8988T (cell line): ENCODE data around the gene NBEA.

Source experiments
- DNase-seq: peaks from one replicate; pipeline ENCODE4 v3.0.0; 2011

The NBEA gene

GRCh38 chr13:35292329-35292728 lies 350.3 kb downstream of the NBEA start:
- no peak for DNase-seq

GRCh38 chr13:35293579-35294226 lies 351.6 kb downstream of the NBEA start:
- no peak for DNase-seq

- no peak for DNase-seq
Observed at GRCh38 chr13:35309706-35310105, 367.6 kb downstream of the NBEA start.

- DNase-seq, result no peak
Observed at GRCh38 chr13:35332134-35332533, 390.1 kb downstream of the NBEA start.

GRCh38 chr13:35333157-35333556 lies 391.1 kb downstream of the NBEA start:
- no peak for DNase-seq

- DNase-seq, result no peak
Observed at GRCh38 chr13:35342440-35342839, 400.4 kb downstream of the NBEA start.

GRCh38 chr13:35343417-35343816 lies 401.3 kb downstream of the NBEA start:
- no peak for DNase-seq

GRCh38 chr13:35345992-35346391 lies 403.9 kb downstream of the NBEA start:
- no peak for DNase-seq

GRCh38 chr13:35346494-35346893 lies 404.4 kb downstream of the NBEA start:
- no peak for DNase-seq

GRCh38 chr13:35347679-35348205 lies 405.7 kb downstream of the NBEA start:
- DNase-seq, result no peak

- DNase-seq, result no peak
Observed at GRCh38 chr13:35349052-35349451, 407.0 kb downstream of the NBEA start.

- DNase-seq, result no peak
Observed at GRCh38 chr13:35349673-35350278, 407.7 kb downstream of the NBEA start.

- no peak for DNase-seq
Observed at GRCh38 chr13:35354285-35354684, 412.2 kb downstream of the NBEA start.

- no peak for DNase-seq
Observed at GRCh38 chr13:35354882-35355281, 412.8 kb downstream of the NBEA start.

GRCh38 chr13:35356572-35356971 lies 414.5 kb downstream of the NBEA start:
- no peak for DNase-seq

- DNase-seq, result no peak
Observed at GRCh38 chr13:35365883-35366282, 423.8 kb downstream of the NBEA start.

GRCh38 chr13:35367586-35367985 lies 425.5 kb downstream of the NBEA start:
- DNase-seq, result no peak

- no peak for DNase-seq
Observed at GRCh38 chr13:35378939-35379338, 436.9 kb downstream of the NBEA start.

GRCh38 chr13:35379663-35380062 lies 437.6 kb downstream of the NBEA start:
- no peak for DNase-seq

GRCh38 chr13:35387682-35388250 lies 445.7 kb downstream of the NBEA start:
- no peak for DNase-seq

- DNase-seq, result no peak
Observed at GRCh38 chr13:35388441-35389355, 446.6 kb downstream of the NBEA start.

GRCh38 chr13:35389535-35389934 lies 447.5 kb downstream of the NBEA start:
- DNase-seq, result no peak

GRCh38 chr13:35392768-35393167 lies 450.7 kb downstream of the NBEA start:
- no peak for DNase-seq
